Suprapubic skin (tissue), 4 donors: ENCODE measurements around the gene EXOC3L4. TPM values are rescaled to one million over a fixed set of nuclear protein-coding genes. Genes with fewer than 3 reads are reported as not detected.

Experiments used
- DNase-seq, 2 donors: peaks; one replicate each; pipeline ENCODE4 v3.0.0-alpha.2; 2019; ENCODE audit warnings: low spot score in 2 of 2
- H3K27ac ChIP-seq: fragments of 200-600 bp; sonication (generic); one replicate; pipeline ENCODE4 v1.5.1; 2019
- H3K27me3 ChIP-seq: fragments of 200-600 bp; sonication (generic); one replicate; pipeline ENCODE4 v1.5.1; 2019
- H3K36me3 ChIP-seq: fragments of 200-600 bp; sonication (generic); one replicate; pipeline ENCODE4 v1.5.1; 2019
- H3K4me1 ChIP-seq: fragments of 200-600 bp; sonication (generic); one replicate; pipeline ENCODE4 v1.5.1; 2019
- H3K4me3 ChIP-seq: fragments of 200-600 bp; sonication (generic); one replicate; pipeline ENCODE4 v1.5.1; 2019; ENCODE audit warnings: mild to moderate bottlenecking
- H3K9me3 ChIP-seq: fragments of 200-600 bp; sonication (generic); one replicate; pipeline ENCODE4 v1.5.1; 2019
- EP300 ChIP-seq: sonication (generic); formaldehyde crosslinking; IDR thresholded peaks from one replicate; pipeline ENCODE4 v1.6.1; 2017; ENCODE audit warnings: antibody characterized with exemption
- POLR2A ChIP-seq, 2 donors: fragments of 450-650 bp; IDR thresholded peaks; one replicate each; pipeline ENCODE4 v1.6.1; 2017; ENCODE audit warnings: antibody characterized with exemption in 2 of 2, mild to moderate bottlenecking in 2 of 2, moderate library complexity in 2 of 2
- POLR2AphosphoS5 ChIP-seq, 3 donors: sonication (generic); formaldehyde crosslinking; IDR thresholded peaks; one replicate each; pipeline ENCODE4 v1.6.1; 2017; ENCODE audit warnings: antibody characterized with exemption in 3 of 3
- WGBS: methylation state at CpG from one replicate; pipeline ENCODE4 v1.1.5; 2018; 5-methylcytosine and 5-hydroxymethylcytosine counted together
- total RNA-seq, 4 donors: library from RNA; depleted of rRNA; stranded (reverse); fragments of >200 nt; gene quantifications; one replicate each; pipeline ENCODE4 v1.1.0, GENCODE V29; 2016
- TF ChIP-seq, protein P1 (sequence below), 2 donors: fragments of 200-600 bp in 1 of 2; fragments of 450-650 bp in 1 of 2; sonication (generic) in 1 of 2; IDR thresholded peaks; one replicate each; pipeline ENCODE4 v1.5.1; 2016 to 2019; ENCODE audit warnings: antibody characterized with exemption in 2 of 2, mild to moderate bottlenecking in 1 of 2, moderate library complexity in 1 of 2

The EXOC3L4 gene
- total RNA-seq, 4 donors from 2014 or later = 1.5 TPM; not detected in 3

GRCh38 chr14:103102689-103103260 is 8.2 kb downstream of the EXOC3L4 start:
- TF ChIP-seq POLR2A (IDR thresholded peaks at IDR 0.05) = no peak
- TF ChIP-seq, protein P1, sequence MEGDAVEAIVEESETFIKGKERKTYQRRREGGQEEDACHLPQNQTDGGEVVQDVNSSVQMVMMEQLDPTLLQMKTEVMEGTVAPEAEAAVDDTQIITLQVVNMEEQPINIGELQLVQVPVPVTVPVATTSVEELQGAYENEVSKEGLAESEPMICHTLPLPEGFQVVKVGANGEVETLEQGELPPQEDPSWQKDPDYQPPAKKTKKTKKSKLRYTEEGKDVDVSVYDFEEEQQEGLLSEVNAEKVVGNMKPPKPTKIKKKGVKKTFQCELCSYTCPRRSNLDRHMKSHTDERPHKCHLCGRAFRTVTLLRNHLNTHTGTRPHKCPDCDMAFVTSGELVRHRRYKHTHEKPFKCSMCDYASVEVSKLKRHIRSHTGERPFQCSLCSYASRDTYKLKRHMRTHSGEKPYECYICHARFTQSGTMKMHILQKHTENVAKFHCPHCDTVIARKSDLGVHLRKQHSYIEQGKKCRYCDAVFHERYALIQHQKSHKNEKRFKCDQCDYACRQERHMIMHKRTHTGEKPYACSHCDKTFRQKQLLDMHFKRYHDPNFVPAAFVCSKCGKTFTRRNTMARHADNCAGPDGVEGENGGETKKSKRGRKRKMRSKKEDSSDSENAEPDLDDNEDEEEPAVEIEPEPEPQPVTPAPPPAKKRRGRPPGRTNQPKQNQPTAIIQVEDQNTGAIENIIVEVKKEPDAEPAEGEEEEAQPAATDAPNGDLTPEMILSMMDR (IDR thresholded peaks at IDR 0.05) = no peak
- no peak for TF ChIP-seq POLR2AphosphoS5 (IDR thresholded peaks at IDR 0.05)
- no peak for TF ChIP-seq EP300
- no peaks in the 10 kb centered on the region for H3K36me3 ChIP-seq
- peak overlapping the region; percentile 17 for H3K4me3 ChIP-seq
- no CpG with 5 or more reads among the region's 39 CpGs for WGBS
- H3K27ac ChIP-seq = no peak overlapping the region
- no peaks in the 10 kb centered on the region for H3K9me3 ChIP-seq
- DNase-seq = no peak
- peaks cover 48% of the 10 kb centered on the region for H3K27me3 ChIP-seq
- peaks cover 40% of the 10 kb centered on the region for H3K4me1 ChIP-seq

GRCh38 chr14:103103461-103104388 is 9.2 kb downstream of the EXOC3L4 start:
- Histone ChIP-seq H3K36me3 (no peaks in the 10 kb centered on the region), H3K4me3 (peak overlapping the region; percentile 28), H3K27ac (no peak overlapping the region), H3K9me3 (no peaks in the 10 kb centered on the region), H3K4me1 (peaks cover 40% of the 10 kb centered on the region), H3K27me3 (peaks cover 43% of the 10 kb centered on the region)
- no peak for DNase-seq
- TF ChIP-seq, protein P1 (IDR thresholded peaks at IDR 0.05) = no peak
- TF ChIP-seq EP300 (no peak), POLR2A (IDR thresholded peaks at IDR 0.05) (no peak), POLR2AphosphoS5 (IDR thresholded peaks at IDR 0.05) (no peak)
- 8% methylated on average over 15 of the region's 68 CpGs for WGBS

GRCh38 chr14:103104389-103104653 is 9.8 kb downstream of the EXOC3L4 start:
- 6% methylated on average over 11 of the region's 20 CpGs for WGBS
- H3K27me3 ChIP-seq = peaks cover 40% of the 10 kb centered on the region
- peak overlapping the region; percentile 28 for H3K4me3 ChIP-seq
- H3K4me1 ChIP-seq = peaks cover 36% of the 10 kb centered on the region
- TF ChIP-seq POLR2A (IDR thresholded peaks at IDR 0.05) (no peak), EP300 (no peak), POLR2AphosphoS5 (IDR thresholded peaks at IDR 0.05) (no peak)
- TF ChIP-seq, protein P1 (IDR thresholded peaks at IDR 0.05) = no peak
- no peaks in the 10 kb centered on the region for H3K36me3 ChIP-seq
- H3K9me3 ChIP-seq = no peaks in the 10 kb centered on the region
- no peak for DNase-seq
- no peak overlapping the region for H3K27ac ChIP-seq

DNA sequence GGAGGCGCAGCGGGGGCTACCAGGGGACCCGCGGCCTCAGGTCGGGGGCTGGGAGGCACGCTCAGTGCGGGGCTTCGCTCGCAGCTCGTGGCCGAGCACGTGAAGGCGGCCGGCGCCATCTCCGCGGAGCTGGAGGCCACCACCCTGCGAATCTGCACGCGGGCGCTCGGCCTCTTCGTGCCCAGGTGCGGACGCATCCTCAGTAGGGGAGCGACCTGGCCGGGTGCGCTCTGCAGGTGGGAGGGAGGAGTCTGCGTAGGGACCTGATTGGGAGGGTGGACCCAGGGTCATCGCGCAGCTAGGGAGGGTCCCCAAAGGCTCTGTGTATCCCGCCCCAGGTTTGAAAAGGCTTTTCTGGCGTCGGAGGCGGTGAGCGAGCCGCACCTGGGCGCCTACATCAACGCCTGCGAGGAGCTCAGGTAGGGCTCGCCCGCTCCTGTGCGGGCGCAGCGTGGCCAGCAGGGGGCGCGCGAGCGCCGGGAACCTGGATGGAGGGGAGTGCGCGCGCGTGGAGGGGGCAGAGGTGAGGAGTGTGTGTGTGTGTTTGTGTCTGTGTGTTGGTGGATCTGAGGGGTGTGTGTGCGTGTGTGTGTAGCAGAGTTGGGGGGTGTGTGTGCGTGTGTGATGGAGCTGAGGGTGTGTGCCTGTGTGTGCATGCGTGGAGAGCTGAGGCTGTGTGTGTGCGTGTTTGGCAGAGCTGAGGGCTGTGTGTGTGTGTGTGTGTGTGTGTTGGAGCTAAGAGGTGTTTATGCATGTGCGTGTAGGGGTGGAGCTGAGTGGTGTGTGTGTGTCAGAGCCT is 10.3 kb downstream of the EXOC3L4 start:
- no peak for TF ChIP-seq POLR2A (IDR thresholded peaks at IDR 0.05)
- TF ChIP-seq POLR2AphosphoS5 (IDR thresholded peaks at IDR 0.05) = no peak
- TF ChIP-seq, protein P1 (IDR thresholded peaks at IDR 0.05) = peak; percentile 88 to 98
- TF ChIP-seq EP300 = no peak
- no peak overlapping the region for H3K27ac ChIP-seq
- H3K36me3 ChIP-seq = no peaks in the 10 kb centered on the region
- H3K27me3 ChIP-seq = peaks cover 42% of the 10 kb centered on the region
- peak overlapping the region; percentile 28 for H3K4me3 ChIP-seq
- DNase-seq = no peak
- H3K9me3 ChIP-seq = no peaks in the 10 kb centered on the region
- 7% methylated on average over 30 of the region's 59 CpGs for WGBS
- peaks cover 38% of the 10 kb centered on the region for H3K4me1 ChIP-seq
